GM21447 (cell line): ENCODE measurements around the gene TUBB4B.

ENCODE experiments used
- ATAC-seq: cut with Tn5 transposase; IDR thresholded peaks from one replicate; pipeline ENCODE4 v1.9.1; 2021; ENCODE audit not compliant: unreplicated experiment

Gene TUBB4B

GRCh38 chr9:137211532-137211931 lies 29.6 kb upstream of the TUBB4B start:
- ATAC-seq, result no peak

DNA sequence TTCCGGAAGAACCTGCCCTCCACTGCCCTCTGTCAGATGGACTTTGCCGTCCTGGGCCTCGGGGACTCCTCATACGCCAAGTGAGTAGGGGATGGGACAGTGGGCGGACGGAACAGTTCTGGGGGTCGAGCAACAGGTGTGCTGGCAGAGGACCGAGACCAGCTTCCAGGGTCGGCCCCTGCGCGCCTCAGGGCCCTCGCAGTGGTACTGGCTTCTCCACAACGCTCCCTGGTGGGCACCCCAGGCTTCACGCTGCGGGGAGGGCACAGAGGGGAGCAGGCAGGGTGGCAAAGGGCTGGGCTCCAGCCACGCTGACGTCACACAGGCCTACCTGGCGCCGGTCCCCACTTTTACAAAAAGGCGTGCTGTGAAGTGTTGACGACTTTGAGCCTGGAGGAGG lies 28.6 kb upstream of the TUBB4B start:
- no peak for ATAC-seq

DNA sequence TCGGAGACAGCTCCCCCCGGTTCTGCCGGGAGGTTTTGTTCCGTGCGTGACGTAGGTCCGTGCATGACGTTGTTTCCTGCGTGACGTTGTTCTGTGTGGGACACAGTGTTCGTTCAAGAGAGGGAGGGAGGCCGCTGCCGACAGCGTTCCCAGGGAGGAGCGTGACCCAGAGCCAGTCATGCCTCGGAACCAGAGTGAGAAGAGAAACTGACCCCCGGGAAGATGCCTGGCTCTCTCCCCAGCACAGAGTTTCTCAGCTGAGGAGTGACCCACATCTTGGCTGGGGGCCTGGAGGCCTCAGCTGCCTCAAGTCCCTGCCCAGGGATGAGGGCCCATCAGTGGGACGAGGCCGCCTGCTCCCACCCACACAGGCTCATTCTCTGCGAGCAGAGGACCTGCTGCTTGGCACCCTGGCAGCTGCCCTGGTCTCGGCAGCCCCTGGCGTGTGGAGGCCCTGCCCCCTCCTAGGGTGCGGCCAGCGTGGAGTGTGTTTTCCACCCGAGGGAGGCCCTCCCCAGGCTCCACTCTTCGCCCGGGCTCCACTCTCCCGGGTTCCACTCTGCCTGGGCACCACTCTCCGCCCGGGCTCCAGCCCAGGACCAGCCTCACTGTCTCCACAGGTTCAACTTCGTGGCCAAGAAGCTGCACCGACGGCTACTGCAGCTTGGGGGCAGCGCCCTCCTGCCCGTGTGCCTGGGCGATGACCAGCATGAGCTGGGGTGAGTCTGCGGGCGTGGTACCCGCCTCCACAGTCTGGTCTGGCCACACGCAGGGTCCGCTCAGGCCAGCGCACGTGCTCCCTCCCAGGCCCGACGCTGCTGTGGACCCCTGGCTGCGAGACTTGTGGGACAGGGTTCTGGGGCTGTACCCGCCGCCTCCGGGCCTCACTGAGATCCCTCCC lies 27.7 kb upstream of the TUBB4B start:
- ATAC-seq, result no peak

DNA sequence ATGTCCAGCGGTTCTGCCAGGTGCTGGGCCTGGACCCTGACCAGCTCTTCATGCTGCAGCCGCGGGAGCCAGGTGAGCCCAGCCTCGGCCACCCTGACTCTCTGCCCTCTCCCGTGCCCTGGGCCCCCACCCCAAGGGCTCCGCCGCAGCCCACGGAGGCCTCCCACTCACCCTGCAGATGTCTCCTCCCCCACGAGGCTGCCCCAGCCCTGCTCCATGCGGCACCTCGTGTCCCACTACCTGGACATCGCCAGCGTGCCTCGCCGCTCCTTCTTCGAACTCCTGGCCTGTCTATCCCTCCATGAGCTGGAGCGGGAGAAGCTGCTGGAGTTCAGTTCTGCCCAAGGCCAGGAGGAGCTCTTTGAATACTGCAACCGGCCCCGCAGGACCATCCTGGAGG lies 26.5 kb upstream of the TUBB4B start:
- no peak for ATAC-seq

- no peak for ATAC-seq
Observed at GRCh38 chr9:137215196-137215986, 25.7 kb upstream of the TUBB4B start.

- ATAC-seq, result no peak
Observed at GRCh38 chr9:137216188-137216965, 24.7 kb upstream of the TUBB4B start.

DNA sequence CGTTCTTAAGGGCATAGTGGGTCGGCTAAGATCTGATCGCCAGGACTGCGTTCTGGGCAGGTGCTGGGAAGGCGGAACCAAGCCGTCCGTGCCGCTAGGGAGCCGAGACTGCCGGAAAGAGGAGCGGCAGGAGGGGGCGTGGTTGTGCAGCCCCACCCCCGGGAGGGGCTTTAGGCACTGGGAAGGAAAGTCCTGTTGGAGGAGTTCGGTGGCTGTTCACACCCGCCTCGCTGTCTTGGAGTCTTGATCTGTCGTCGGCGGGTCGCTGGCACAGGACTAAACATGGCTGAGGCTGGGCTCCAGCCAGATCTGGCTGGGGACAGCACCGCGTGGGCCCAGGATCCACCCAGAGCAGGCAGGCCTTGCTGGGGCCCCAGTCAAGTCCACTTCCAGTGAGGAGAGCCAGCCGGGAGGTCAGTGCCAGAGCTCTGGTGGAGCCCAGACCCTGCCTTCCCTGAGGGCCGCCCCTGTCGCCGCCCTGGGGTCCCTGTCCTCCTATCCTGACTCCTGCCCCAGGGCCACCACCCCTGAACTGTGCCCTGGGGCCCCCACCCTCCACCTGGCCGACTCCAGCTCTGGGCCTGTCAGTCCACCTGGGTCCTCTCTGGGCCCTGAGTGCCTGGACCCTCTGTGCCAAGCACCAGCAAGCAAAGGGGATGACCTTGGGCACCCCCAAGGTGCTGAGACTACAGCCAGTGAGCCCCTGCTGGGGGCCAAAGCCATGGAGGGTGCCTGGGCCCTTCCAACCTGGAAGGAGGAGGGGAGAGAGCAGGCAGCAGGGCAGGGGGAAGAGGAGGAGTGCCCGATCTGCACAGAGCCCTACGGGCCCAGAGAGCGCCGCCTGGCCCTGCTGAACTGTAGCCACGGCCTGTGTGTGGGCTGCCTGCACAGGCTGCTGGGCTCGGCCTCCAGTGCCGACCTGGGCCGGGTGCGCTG lies 23.5 kb upstream of the TUBB4B start:
- ATAC-seq, result no peak

- no peak for ATAC-seq
Observed at GRCh38 chr9:137218212-137218753, 22.8 kb upstream of the TUBB4B start.

GRCh38 chr9:137218754-137219271 lies 22.3 kb upstream of the TUBB4B start:
- no peak for ATAC-seq

DNA sequence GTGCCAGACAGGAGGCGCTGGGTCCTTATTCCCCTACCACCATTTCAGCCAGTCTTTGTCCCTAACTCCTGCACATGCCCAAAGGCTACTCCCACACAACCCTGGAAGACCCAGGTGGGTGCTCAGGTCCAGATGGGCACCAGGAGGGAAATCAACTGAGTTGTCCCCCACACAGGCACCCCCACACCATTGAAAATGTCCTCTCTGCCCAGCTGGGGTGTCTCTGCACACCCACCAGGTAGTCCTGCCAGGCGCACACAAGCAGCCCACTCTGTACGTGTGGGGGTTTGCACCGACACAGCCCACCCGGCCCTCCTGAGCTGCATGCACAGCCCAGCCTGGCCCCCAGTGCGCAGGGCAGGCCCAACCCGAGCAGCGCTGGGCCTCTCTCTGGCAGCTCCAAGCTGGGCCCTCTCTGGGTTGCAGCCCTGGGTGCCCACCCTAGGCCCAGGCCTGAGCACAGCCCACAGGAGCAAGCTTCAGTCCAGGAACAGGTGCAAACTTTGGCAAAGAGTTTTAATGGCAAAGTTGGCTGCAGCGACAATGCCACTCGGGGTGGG lies 21.2 kb upstream of the TUBB4B start:
- no peak for ATAC-seq

GRCh38 chr9:137220317-137221094 lies 20.6 kb upstream of the TUBB4B start:
- no peak for ATAC-seq

- no peak for ATAC-seq
Observed at GRCh38 chr9:137221095-137221505, 20.0 kb upstream of the TUBB4B start.

DNA sequence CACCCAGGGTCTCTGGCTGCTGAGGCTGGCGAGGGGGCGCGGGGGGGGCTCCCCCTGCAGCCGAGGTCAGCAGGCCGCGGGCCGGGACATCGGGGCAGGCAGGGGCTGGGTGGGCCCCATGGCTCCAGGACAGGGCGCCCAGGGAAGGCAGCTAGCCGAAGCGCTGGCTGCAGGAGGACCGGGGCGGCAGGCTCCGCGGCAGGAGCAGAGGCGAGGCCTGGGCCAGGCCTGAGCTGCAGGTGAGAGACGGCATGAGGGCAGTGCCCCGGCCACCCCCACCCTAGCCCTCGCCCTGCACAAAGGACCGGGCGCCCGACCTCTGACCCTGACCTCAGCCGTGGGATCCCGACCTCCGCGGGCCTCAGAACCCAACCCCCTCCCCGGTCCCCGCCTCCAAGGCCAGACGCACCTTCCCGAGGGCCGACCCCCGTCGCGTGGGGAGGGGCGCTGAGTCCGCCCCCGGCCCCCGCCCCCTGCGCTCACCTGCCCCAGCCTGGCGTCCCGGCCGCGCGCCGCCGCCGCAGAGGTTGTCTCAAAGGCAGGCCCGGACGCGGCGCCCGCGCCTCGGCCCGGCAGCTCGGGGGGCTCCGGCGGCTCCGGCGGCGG lies 19.5 kb upstream of the TUBB4B start:
- ATAC-seq, result no peak

- no peak for ATAC-seq
Observed at GRCh38 chr9:137222190-137223077, 18.7 kb upstream of the TUBB4B start, which contains the start of gene RNF208. Gene RNF208, minus strand, starts transcription at chr9:137222240. Its CDS starts 1,028 bp downstream, at chr9:137221212.

- ATAC-seq, result peak; percentile 63
Observed at GRCh38 chr9:137223078-137223970, 17.8 kb upstream of the TUBB4B start.
